CD14-positive monocyte (primary cell): ENCODE data around the gene MACF1. TPM values are rescaled to one million over a fixed set of nuclear protein-coding genes. Genes with fewer than 3 reads are reported as not detected.

Experiments used
- DNase-seq, 3 donors: peaks; one replicate each; pipeline ENCODE4 v3.0.0-alpha.2; 2011 to 2022
- H2AFZ ChIP-seq: 2 replicates; pipeline ENCODE4 v1.6.0; 2012; ENCODE audit warnings: mild to moderate bottlenecking, low read depth, low read length, inconsistent platforms; ENCODE audit not compliant: insufficient read depth, poor library complexity, severe bottlenecking
- H3K27ac ChIP-seq, 2 donors: 1 replicate in 1 of 2; 2 replicates in 1 of 2; pipeline ENCODE4 v1.5.1; 2012 to 2013; ENCODE audit warnings: low read length in 2 of 2, control low read depth in 1 of 2, inconsistent platforms in 1 of 2, low read depth in 1 of 2, mild to moderate bottlenecking in 1 of 2
- H3K27me3 ChIP-seq, 2 donors: one replicate each; pipeline versions ENCODE4 v1.6.0 to v1.6.1; 2011 to 2013; ENCODE audit warnings: low read length in 2 of 2; ENCODE audit not compliant: control insufficient read depth in 2 of 2, insufficient read depth in 2 of 2
- H3K36me3 ChIP-seq, 2 donors: replicated peaks in 1 of 2; 1 replicate in 1 of 2; 2 replicates in 1 of 2; pipeline versions ENCODE4 v1.5.1 to v1.6.1; 2012 to 2013; ENCODE audit warnings: low read length in 2 of 2, control low read depth in 1 of 2, inconsistent platforms in 1 of 2, mild to moderate bottlenecking in 1 of 2; ENCODE audit not compliant: insufficient read depth in 2 of 2, control insufficient read depth in 1 of 2
- H3K4me1 ChIP-seq, 2 donors: 1 replicate in 1 of 2; 2 replicates in 1 of 2; pipeline versions ENCODE4 v1.5.1 to v1.6.1; 2012 to 2013; ENCODE audit warnings: low read length in 2 of 2, control low read depth in 1 of 2, inconsistent platforms in 1 of 2, mild to moderate bottlenecking in 1 of 2, moderate library complexity in 1 of 2; ENCODE audit not compliant: insufficient read depth in 2 of 2, control insufficient read depth in 1 of 2
- H3K4me2 ChIP-seq: replicated peaks from 2 replicates; pipeline ENCODE3; 2012; ENCODE audit warnings: low read length, moderate library complexity, mild to moderate bottlenecking; ENCODE audit not compliant: poor library complexity, severe bottlenecking; ENCODE audit errors: extremely low read depth
- H3K4me3 ChIP-seq, 3 experiments: fragments of 200-600 bp in 1 of 3; sonication (generic) in 1 of 3; replicated peaks in 1 of 3; 1 replicate in 2 of 3; 2 replicates in 1 of 3; pipeline ENCODE4 v1.5.1; 2011 to 2013; ENCODE audit warnings: low read length in 3 of 3, mild to moderate bottlenecking in 3 of 3, control low read depth in 2 of 3, low read depth in 2 of 3, inconsistent platforms in 1 of 3, moderate library complexity in 1 of 3
- H3K79me2 ChIP-seq: 2 replicates; pipeline ENCODE4 v1.6.0; 2012; ENCODE audit warnings: mild to moderate bottlenecking, control low read depth, inconsistent platforms, low read length, moderate library complexity; ENCODE audit not compliant: insufficient read depth
- H3K9ac ChIP-seq: 2 replicates; pipeline ENCODE4 v1.6.0; 2017; ENCODE audit warnings: low read length, mild to moderate bottlenecking; ENCODE audit not compliant: insufficient read depth, poor library complexity, severe bottlenecking
- H3K9me3 ChIP-seq, 2 donors: replicated peaks in 1 of 2; 1 replicate in 1 of 2; 2 replicates in 1 of 2; pipeline versions ENCODE4 v1.5.1 to v1.6.1; 2012 to 2013; ENCODE audit warnings: low read length in 2 of 2, control low read depth in 1 of 2; ENCODE audit not compliant: control insufficient read depth in 1 of 2, insufficient read depth in 1 of 2
- H4K20me1 ChIP-seq: 2 replicates; pipeline ENCODE4 v1.6.0; 2012; ENCODE audit warnings: mild to moderate bottlenecking, low read length, control low read depth, moderate library complexity; ENCODE audit not compliant: insufficient read depth
- H3K27ac Mint-ChIP-seq, 7 donors: one replicate each; pipeline ENCODE4 v1.8.0; 2020; ENCODE audit warnings: mild to moderate bottlenecking in 7 of 7, mixed read lengths in 7 of 7, moderate library complexity in 6 of 7, inconsistent platforms in 2 of 7
- H3K27me3 Mint-ChIP-seq, 3 donors: one replicate each; pipeline ENCODE4 v1.8.0; 2021 to 2022; ENCODE audit warnings: low read depth in 3 of 3, mild to moderate bottlenecking in 3 of 3, mixed read lengths in 3 of 3, moderate library complexity in 3 of 3, inconsistent platforms in 1 of 3
- H3K36me3 Mint-ChIP-seq, 2 donors: one replicate each; pipeline ENCODE4 v1.8.0; 2020; ENCODE audit warnings: mixed read lengths in 2 of 2, inconsistent platforms in 1 of 2, mild to moderate bottlenecking in 1 of 2
- H3K4me1 Mint-ChIP-seq: one replicate; pipeline ENCODE4 v1.8.0; 2020; ENCODE audit warnings: mild to moderate bottlenecking, mixed read lengths
- H3K4me3 Mint-ChIP-seq, 2 donors: one replicate each; pipeline ENCODE4 v1.8.0; 2020; ENCODE audit warnings: mild to moderate bottlenecking in 2 of 2, mixed read lengths in 2 of 2, moderate library complexity in 1 of 2
- H3K9me3 Mint-ChIP-seq, 7 donors: one replicate each; pipeline ENCODE4 v1.8.0; 2020 to 2022; ENCODE audit warnings: mixed read lengths in 7 of 7, mild to moderate bottlenecking in 6 of 7, moderate library complexity in 6 of 7, inconsistent platforms in 2 of 7
- CTCF ChIP-seq: fragments of 200-600 bp; IDR thresholded peaks from one replicate; pipeline ENCODE4 v1.8.0; 2022; ENCODE audit warnings: antibody characterized with exemption, mild to moderate bottlenecking
- WGBS: methylation state at CpG from one replicate; pipeline ENCODE4 v1.1.5; 2013; ENCODE audit warnings: missing lambda C conversion rate; ENCODE audit not compliant: insufficient coverage; 5-methylcytosine and 5-hydroxymethylcytosine counted together
- intact Hi-C, 2 donors: fragments of 100-400 bp; cut with micrococcal nuclease; formaldehyde crosslinking; loops; one replicate each; pipeline versions ENCODE4 v1.15.0 to v1.15.1; 2023
- polyA plus RNA-seq, 3 donors: library from polyadenylated mRNA; depleted of rRNA in 1 of 3; unstranded in 2 of 3; stranded (reverse) in 1 of 3; fragments of 300-500 nt in 2 of 3; fragments of >200 nt in 1 of 3; fragmentation: Illumina TruSeq in 2 of 3; gene quantifications; 1 replicate in 2 of 3; 2 replicates in 1 of 3; pipeline ENCODE4 v1.2.3, GENCODE V29; 2012 to 2021

The MACF1 gene
- polyA plus RNA-seq, 3 donors, result 3.4 to 36.8 (median 4.5) TPM

- H4K20me1 ChIP-seq, result no peaks in the 10 kb centered on the region
Observed at GRCh38 chr1:39322431-39322830, 117.9 kb downstream of the MACF1 start.

GRCh38 chr1:39324888-39325287, 120.4 kb downstream of the MACF1 start:
- WGBS, result 100% methylated on average over 1 of the region's 2 CpGs
- Histone ChIP-seq H3K4me3 (no peak overlapping the region), H3K36me3 (peaks cover 99 to 100% of the 10 kb centered on the region in 2 donors), H3K27me3 (no peaks in the 10 kb centered on the region), H3K9me3 (no peaks in the 10 kb centered on the region), H3K4me2 (no peak overlapping the region), H3K9ac (no peak overlapping the region), H2AFZ (no peak overlapping the region), H4K20me1 (no peaks in the 10 kb centered on the region), H3K4me1 (no peaks in the 10 kb centered on the region), H3K79me2 (no peaks in the 10 kb centered on the region), H3K27ac (no peak overlapping the region)
- Mint-ChIP-seq H3K9me3 (no peaks in the 10 kb centered on the region), H3K36me3 (peaks cover 43 to 61% of the 10 kb centered on the region in 2 donors), H3K27me3 (no peaks in the 10 kb centered on the region), H3K27ac (no peak overlapping the region), H3K4me3 (no peak overlapping the region), H3K4me1 (no peaks in the 10 kb centered on the region)
- no peak for TF ChIP-seq CTCF
- DNase-seq, result no peak
- intact Hi-C loops, result no loop called here

More at GRCh38 chr1:39322431-39322830, 117.9 kb downstream of the MACF1 start:
- H3K36me3 Mint-ChIP-seq, result peaks cover 60 to 65% of the 10 kb centered on the region in 2 donors
- H3K9me3 ChIP-seq, result no peaks in the 10 kb centered on the region
- WGBS, result 80% methylated on average over 1 of the region's 6 CpGs
- H3K27me3 Mint-ChIP-seq, result no peaks in the 10 kb centered on the region
- no peaks in the 10 kb centered on the region for H3K9me3 Mint-ChIP-seq
- H3K9ac ChIP-seq, result no peak overlapping the region
- H3K27me3 ChIP-seq, result no peaks in the 10 kb centered on the region
- no peak overlapping the region for H3K27ac Mint-ChIP-seq
- no peaks in the 10 kb centered on the region for H3K4me1 ChIP-seq
- no peaks in the 10 kb centered on the region for H3K79me2 ChIP-seq
- no peak for TF ChIP-seq CTCF
- H3K4me1 Mint-ChIP-seq, result no peaks in the 10 kb centered on the region
- no peak overlapping the region for H3K4me3 ChIP-seq
- H2AFZ ChIP-seq, result no peak overlapping the region
- no peak overlapping the region for H3K4me3 Mint-ChIP-seq
- no peak overlapping the region for H3K27ac ChIP-seq
- no peak for DNase-seq
- H3K4me2 ChIP-seq, result no peak overlapping the region
- intact Hi-C loops, result no loop called here
- peaks cover 100% of the 10 kb centered on the region in 2 donors for H3K36me3 ChIP-seq
